Activated naive CD4-positive, alpha-beta T cell treated with anti-CD3 and anti-CD28 coated beads, Interleukin-2, amount 50 U/mL, for 24 hours (primary cell): ENCODE results near the gene KRIT1.
A peak's percentile ranks its signal among the peaks of the same experiment; 100 is the strongest.
"Not testable (repeated sequence)": the region's sequence is repeated elsewhere in the genome, so short reads cannot be mapped to it uniquely, and the experiment has no call there.

Source experiments
- H3K27ac Mint-ChIP-seq: one replicate; pipeline ENCODE4 v1.8.0; 2021; ENCODE audit warnings: mild to moderate bottlenecking, mixed read lengths
- H3K27me3 Mint-ChIP-seq: one replicate; pipeline ENCODE4 v1.8.0; 2021; ENCODE audit warnings: mixed read lengths
- H3K36me3 Mint-ChIP-seq: one replicate; pipeline ENCODE4 v1.8.0; 2021; ENCODE audit warnings: mixed read lengths
- H3K4me1 Mint-ChIP-seq: one replicate; pipeline ENCODE4 v1.8.0; 2021; ENCODE audit warnings: mixed read lengths
- H3K4me3 Mint-ChIP-seq: one replicate; pipeline ENCODE4 v1.8.0; 2021; ENCODE audit warnings: mild to moderate bottlenecking, mixed read lengths
- H3K9me3 Mint-ChIP-seq: one replicate; pipeline ENCODE4 v1.8.0; 2021; ENCODE audit warnings: mixed read lengths

Gene KRIT1

DNA sequence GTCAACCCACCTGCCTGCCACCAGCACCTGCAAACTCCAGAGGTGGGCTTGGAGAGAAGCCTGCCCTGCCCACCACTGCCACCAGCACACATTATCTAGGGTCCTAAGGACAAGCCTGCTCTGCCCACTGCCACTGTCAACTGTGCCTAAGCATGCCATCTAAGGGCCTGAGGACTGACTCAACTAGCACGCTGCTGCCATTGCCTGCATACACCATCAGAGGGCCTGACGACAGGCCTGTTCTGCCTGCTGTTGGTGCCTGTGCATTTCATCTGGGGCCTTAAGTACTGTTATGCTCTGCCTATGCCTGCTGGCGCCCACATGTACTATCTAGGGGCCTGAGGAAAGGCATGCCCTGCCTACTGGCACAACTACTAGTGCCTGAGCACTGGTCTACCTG lies 39.7 kb downstream of the KRIT1 start:
- Mint-ChIP-seq H3K4me3 (no peak overlapping the region), H3K36me3 (peaks cover 45% of the 10 kb centered on the region), H3K9me3 (peaks cover 11% of the 10 kb centered on the region), H3K27ac (no peak overlapping the region), H3K27me3 (no peaks in the 10 kb centered on the region), H3K4me1 (peaks cover 30% of the 10 kb centered on the region)

DNA sequence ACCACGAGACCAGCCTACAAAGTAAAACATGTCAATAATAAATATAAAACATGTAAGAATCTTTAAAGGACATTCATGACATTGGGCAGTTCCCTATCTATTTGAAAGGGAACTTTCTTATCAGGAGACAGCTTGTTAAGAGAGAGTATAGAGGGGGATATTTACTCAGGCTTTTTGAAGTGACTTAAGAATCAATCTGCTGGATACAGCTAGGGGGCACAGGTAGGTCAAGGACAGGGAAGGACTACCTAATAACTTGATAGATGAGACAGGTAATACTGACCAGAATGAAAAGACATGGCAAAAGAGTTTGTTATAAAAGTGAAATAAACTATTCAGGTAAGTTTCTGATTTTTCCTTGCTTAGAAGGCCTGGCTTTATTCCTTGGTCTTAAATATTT lies 44.9 kb downstream of the KRIT1 start:
- no peak overlapping the region for H3K4me3 Mint-ChIP-seq
- peaks cover 23% of the 10 kb centered on the region for H3K36me3 Mint-ChIP-seq
- H3K27me3 Mint-ChIP-seq = no peaks in the 10 kb centered on the region
- peak overlapping the region; percentile 84 for H3K27ac Mint-ChIP-seq
- H3K4me1 Mint-ChIP-seq = peaks cover 7% of the 10 kb centered on the region
- H3K9me3 Mint-ChIP-seq = no peaks in the 10 kb centered on the region

GRCh38 chr7:92192326-92192725 lies 53.4 kb downstream of the KRIT1 start:
- peaks cover 32% of the 10 kb centered on the region for H3K36me3 Mint-ChIP-seq
- no peaks in the 10 kb centered on the region for H3K4me1 Mint-ChIP-seq
- H3K27me3 Mint-ChIP-seq = no peaks in the 10 kb centered on the region
- no peak overlapping the region for H3K4me3 Mint-ChIP-seq
- no peak overlapping the region for H3K27ac Mint-ChIP-seq
- peaks cover 23% of the 10 kb centered on the region for H3K9me3 Mint-ChIP-seq

DNA sequence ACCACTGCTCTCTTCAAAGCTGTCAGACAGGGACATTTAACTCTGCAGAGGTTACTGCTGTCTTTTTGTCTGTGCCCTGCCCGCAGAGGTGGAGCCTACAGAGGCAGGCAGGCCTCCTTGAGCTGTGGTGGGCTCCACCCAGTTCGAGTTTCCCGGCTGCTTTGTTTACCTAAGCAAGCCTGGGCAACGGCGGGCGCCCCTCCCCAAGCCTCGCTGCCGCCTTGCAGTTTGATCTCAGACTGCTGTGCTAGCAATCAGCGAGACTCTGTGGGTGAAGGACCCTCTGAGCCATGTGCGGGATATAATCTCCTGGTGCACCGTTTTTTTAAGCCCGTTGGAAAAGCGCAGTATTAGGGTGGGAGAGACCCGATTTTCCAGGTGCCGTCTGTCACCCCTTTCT lies 56.5 kb downstream of the KRIT1 start:
- Mint-ChIP-seq H3K9me3 (peaks cover 17% of the 10 kb centered on the region), H3K36me3 (peaks cover 17% of the 10 kb centered on the region)
- not testable (repeated sequence) for H3K4me3 Mint-ChIP-seq, H3K4me1 Mint-ChIP-seq, H3K27ac Mint-ChIP-seq, H3K27me3 Mint-ChIP-seq

DNA sequence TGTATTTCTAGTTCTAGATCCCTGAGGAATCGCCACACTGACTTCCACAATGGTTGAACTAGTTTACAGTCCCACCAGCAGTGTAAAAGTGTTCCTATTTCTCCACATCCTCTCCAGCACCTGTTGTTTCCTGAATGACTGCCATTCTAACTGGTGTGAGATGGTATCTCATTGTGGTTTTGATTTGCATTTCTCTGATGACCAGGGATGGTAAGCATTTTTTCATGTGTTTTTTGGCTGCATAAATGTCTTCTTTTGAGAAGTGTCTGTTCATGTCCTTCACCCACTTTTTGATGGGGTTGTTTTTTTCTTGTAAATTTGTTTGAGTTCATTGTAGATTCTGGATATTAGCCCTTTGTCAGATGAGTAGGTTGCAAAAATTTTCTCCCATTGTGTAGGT lies 61.4 kb downstream of the KRIT1 start:
- H3K27me3 Mint-ChIP-seq, H3K27ac Mint-ChIP-seq, H3K4me1 Mint-ChIP-seq, H3K4me3 Mint-ChIP-seq, H3K36me3 Mint-ChIP-seq, H3K9me3 Mint-ChIP-seq: not testable (repeated sequence)

DNA sequence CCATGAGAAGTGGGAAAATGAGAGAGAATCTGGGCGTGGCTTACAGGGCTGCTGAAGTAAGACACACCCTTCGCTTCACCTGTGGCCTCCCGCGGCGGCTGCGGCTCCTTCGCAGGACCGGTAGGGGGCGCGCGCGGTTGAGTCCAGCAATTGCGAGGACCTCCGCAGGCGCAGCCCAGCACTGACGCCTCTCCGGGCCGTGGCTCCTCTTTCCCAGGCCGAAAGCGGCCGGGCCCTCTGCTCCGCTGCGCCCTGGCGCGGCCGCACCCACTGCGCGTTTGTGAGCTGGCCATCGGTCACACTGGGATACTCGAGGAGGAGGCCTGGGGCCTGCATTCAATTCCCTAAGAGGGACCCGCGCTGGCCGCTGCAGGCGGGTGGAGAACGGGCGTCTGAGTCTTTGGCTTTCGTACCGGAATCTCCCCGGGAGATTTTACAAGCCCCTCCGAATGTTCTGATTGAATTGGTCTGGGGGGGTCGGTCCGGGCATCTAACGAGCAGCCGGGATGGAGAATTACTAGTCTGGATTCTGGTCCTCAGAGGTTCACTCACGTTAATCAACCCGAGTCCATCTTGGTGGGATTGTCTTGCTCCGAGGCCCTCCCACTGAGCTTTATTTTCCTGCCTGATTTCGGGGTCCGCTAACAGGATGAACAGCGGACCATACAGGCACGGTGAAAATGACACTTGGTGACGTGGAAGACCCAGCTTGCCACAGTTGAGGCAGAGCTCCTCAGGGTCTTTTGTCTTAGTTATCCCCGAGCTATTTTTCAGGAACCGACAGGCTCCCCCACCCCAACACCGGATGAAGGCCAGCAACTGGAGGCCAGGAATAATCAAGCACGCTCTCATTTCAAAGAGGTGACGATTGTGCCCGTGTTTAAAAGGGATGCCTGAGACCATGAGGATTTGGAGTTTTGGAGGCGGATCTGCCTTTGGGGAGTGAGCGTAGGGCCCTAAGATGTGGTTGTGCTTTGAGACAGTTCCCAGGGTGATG lies 66.5 kb downstream of the KRIT1 start, which contains the start of gene LRRD1:
TSS of gene LRRD1 (minus strand) at position 215 of the 997 bp plus-strand sequence. CDS start 13,940 bp downstream, outside the sequence.
- Mint-ChIP-seq H3K36me3 (no peaks in the 10 kb centered on the region), H3K4me3 (peak within 1 kb of the TSS; percentile 76), H3K27ac (no peak within 1 kb of the TSS)

GRCh38 chr7:92177362-92177761 lies 68.4 kb downstream of the KRIT1 start:
- peaks cover 4% of the 10 kb centered on the region for H3K4me1 Mint-ChIP-seq
- H3K27ac Mint-ChIP-seq = no peak overlapping the region
- no peaks in the 10 kb centered on the region for H3K9me3 Mint-ChIP-seq
- H3K4me3 Mint-ChIP-seq = no peak overlapping the region
- H3K36me3 Mint-ChIP-seq = no peaks in the 10 kb centered on the region
- peaks cover 13% of the 10 kb centered on the region for H3K27me3 Mint-ChIP-seq

More for the DNA sequence above, 66.5 kb downstream of the KRIT1 start, which contains the start of gene LRRD1:
- Mint-ChIP-seq H3K27me3 (peaks cover 7% of the 10 kb centered on the region), H3K4me1 (peaks cover 4% of the 10 kb centered on the region), H3K9me3 (no peaks in the 10 kb centered on the region)

GRCh38 chr7:92169529-92169928 lies 76.2 kb downstream of the KRIT1 start:
- not testable (repeated sequence) for H3K4me1 Mint-ChIP-seq, H3K4me3 Mint-ChIP-seq, H3K27ac Mint-ChIP-seq, H3K27me3 Mint-ChIP-seq, H3K9me3 Mint-ChIP-seq, H3K36me3 Mint-ChIP-seq

DNA sequence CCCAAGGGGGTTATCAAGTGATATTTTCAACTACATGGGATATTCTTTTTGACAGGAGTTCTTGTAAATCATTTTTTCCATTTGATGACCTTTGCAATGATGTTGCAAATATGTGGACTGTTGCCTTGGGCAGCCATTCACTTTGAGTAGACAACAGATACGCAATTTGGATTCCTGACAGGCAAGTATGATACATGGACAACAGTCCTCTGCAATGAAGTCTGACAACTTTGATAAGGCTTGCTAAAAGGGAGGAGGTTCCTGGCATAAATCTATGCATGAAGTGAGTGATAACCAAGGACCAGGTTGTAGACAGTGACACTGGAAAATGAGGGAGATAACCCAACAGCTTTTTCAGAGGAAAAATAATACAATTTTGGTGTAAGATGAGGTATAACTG lies 84.4 kb downstream of the KRIT1 start:
- H3K27ac Mint-ChIP-seq = no peak overlapping the region
- H3K9me3 Mint-ChIP-seq = no peaks in the 10 kb centered on the region
- no peaks in the 10 kb centered on the region for H3K4me1 Mint-ChIP-seq
- H3K4me3 Mint-ChIP-seq = no peak overlapping the region
- no peaks in the 10 kb centered on the region for H3K36me3 Mint-ChIP-seq
- H3K27me3 Mint-ChIP-seq = peaks cover 10% of the 10 kb centered on the region

GRCh38 chr7:92158660-92159575 lies 86.8 kb downstream of the KRIT1 start:
- H3K4me1 Mint-ChIP-seq = no peaks in the 10 kb centered on the region
- H3K9me3 Mint-ChIP-seq = no peaks in the 10 kb centered on the region
- H3K27me3 Mint-ChIP-seq = peaks cover 10% of the 10 kb centered on the region
- no peak overlapping the region for H3K27ac Mint-ChIP-seq
- no peak overlapping the region for H3K4me3 Mint-ChIP-seq
- no peaks in the 10 kb centered on the region for H3K36me3 Mint-ChIP-seq

GRCh38 chr7:92156990-92157389 lies 88.7 kb downstream of the KRIT1 start:
- H3K4me3 Mint-ChIP-seq = no peak overlapping the region

GRCh38 chr7:92155108-92155739 lies 90.5 kb downstream of the KRIT1 start:
- H3K9me3 Mint-ChIP-seq = no peaks in the 10 kb centered on the region
- no peak overlapping the region for H3K27ac Mint-ChIP-seq
- H3K4me3 Mint-ChIP-seq = no peak overlapping the region
- H3K27me3 Mint-ChIP-seq = peaks cover 3% of the 10 kb centered on the region
- no peaks in the 10 kb centered on the region for H3K36me3 Mint-ChIP-seq
- H3K4me1 Mint-ChIP-seq = no peaks in the 10 kb centered on the region

More at GRCh38 chr7:92156990-92157389, 88.7 kb downstream of the KRIT1 start:
- Mint-ChIP-seq H3K27ac (no peak overlapping the region), H3K4me1 (no peaks in the 10 kb centered on the region), H3K27me3 (peaks cover 7% of the 10 kb centered on the region), H3K9me3 (no peaks in the 10 kb centered on the region), H3K36me3 (no peaks in the 10 kb centered on the region)

GRCh38 chr7:92150450-92151017 lies 95.2 kb downstream of the KRIT1 start:
- Mint-ChIP-seq H3K9me3 (no peaks in the 10 kb centered on the region), H3K36me3 (no peaks in the 10 kb centered on the region), H3K27ac (no peak overlapping the region), H3K4me1 (no peaks in the 10 kb centered on the region), H3K4me3 (no peak overlapping the region), H3K27me3 (no peaks in the 10 kb centered on the region)

DNA sequence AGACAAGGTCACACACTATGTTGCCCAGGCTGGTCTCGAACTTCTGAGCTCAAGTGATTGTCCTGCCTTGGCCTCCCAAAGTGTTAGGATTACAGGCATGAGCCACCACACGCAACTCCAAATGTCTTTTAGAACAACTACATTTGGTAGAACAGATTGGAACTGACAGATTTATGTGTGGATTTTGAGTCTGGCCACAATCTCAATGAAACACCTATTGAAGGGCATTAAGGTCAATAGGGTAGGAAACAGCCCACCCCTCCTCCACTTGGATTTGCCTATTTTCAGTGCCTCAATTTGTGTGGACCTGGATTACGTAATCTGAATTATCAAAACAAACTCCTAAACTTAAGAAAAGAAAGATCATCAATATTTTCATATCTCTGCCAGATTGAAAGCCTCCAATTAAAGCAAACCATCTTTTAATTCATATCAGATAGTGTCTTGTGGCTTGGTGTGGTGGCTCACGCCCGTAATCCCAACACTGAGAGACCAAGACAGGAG lies 95.9 kb downstream of the KRIT1 start:
- Mint-ChIP-seq H3K4me1 (no peaks in the 10 kb centered on the region), H3K4me3 (no peak overlapping the region), H3K36me3 (no peaks in the 10 kb centered on the region), H3K9me3 (no peaks in the 10 kb centered on the region), H3K27ac (no peak overlapping the region), H3K27me3 (no peaks in the 10 kb centered on the region)
